Gastrocnemius medialis (tissue), 4 donors: Measurements from ENCODE around the gene OR4F6.
"Not testable (repeated sequence)": the region's sequence is repeated elsewhere in the genome, so short reads cannot be mapped to it uniquely, and the experiment has no call there.

Source experiments
- CTCF ChIP-seq, 5 experiments: fragments of 450-650 bp in 3 of 5; fragments of 200-600 bp in 2 of 5; sonication (generic) in 2 of 5; IDR thresholded peaks in 4 of 5; conservative IDR thresholded peaks in 1 of 5; 1 replicate in 4 of 5; 2 replicates in 1 of 5; pipeline ENCODE4 v1.5.1; 2016 to 2019; ENCODE audit warnings: antibody characterized with exemption in 5 of 5, mild to moderate bottlenecking in 3 of 5, moderate library complexity in 3 of 5
- POLR2A ChIP-seq, 2 donors: fragments of 450-650 bp; IDR thresholded peaks; one replicate each; pipeline ENCODE4 v1.6.1; 2017; ENCODE audit warnings: antibody characterized with exemption in 2 of 2, mild to moderate bottlenecking in 2 of 2, moderate library complexity in 2 of 2

- TF ChIP-seq CTCF (IDR thresholded peaks at IDR 0.05 in 4 of 5, conservative IDR thresholded peaks at IDR 0.05 in 1 of 5); POLR2A (IDR thresholded peaks at IDR 0.05): not testable (repeated sequence)
These were observed 38.0 kb upstream of the OR4F6 start for GRCh38 chr15:101765340-101765671.
